Esophagus squamous epithelium (tissue), 4 donors: ENCODE measurements around the gene SLC18A2.

Experiments used
- CTCF ChIP-seq, 6 experiments: fragments of 450-650 bp in 4 of 6; fragments of 200-600 bp in 2 of 6; sonication (generic) in 2 of 6; IDR thresholded peaks; one replicate each; pipeline ENCODE4 v1.5.1; 2016 to 2019; ENCODE audit warnings: antibody characterized with exemption in 6 of 6, mild to moderate bottlenecking in 4 of 6, moderate library complexity in 4 of 6
- POLR2A ChIP-seq, 4 donors: fragments of 450-650 bp; IDR thresholded peaks; one replicate each; pipeline ENCODE4 v1.6.1; 2017; ENCODE audit warnings: antibody characterized with exemption in 4 of 4, mild to moderate bottlenecking in 4 of 4, moderate library complexity in 3 of 4

GRCh38 chr10:117257721-117258120 is 16.8 kb downstream of the SLC18A2 start:
- TF ChIP-seq CTCF (IDR thresholded peaks at IDR 0.05) = no peak
- TF ChIP-seq POLR2A (IDR thresholded peaks at IDR 0.05) = no peak
